ENCODE results near the gene AJAP1.

The AJAP1 gene

GRCh38 chr1:4837031-4837600, 182.7 kb downstream of the AJAP1 start:
- peak; percentile 38 for DNase-seq (ENCODE audit: low spot score)

GRCh38 chr1:4837752-4838151, 183.3 kb downstream of the AJAP1 start:
- DNase-seq (ENCODE audit: low spot score) = no peak

GRCh38 chr1:4838231-4838630, 183.8 kb downstream of the AJAP1 start:
- DNase-seq (ENCODE audit: low spot score) = no peak
